Astrocyte of the spinal cord (primary cell): ENCODE measurements around the gene GPR146.

Source experiments
- DNase-seq: peaks from one replicate; pipeline ENCODE4 v3.0.0; 2011; ENCODE audit warnings: low read depth, low spot score
- H3K4me3 ChIP-seq: 2 replicates; pipeline ENCODE4 v1.5.1; 2011; ENCODE audit warnings: low read depth, mild to moderate bottlenecking, low read length, moderate library complexity
- in situ Hi-C: cut with HindIII; loops from 2 replicates; pipeline ENCODE4 v1.10.0; 2017; ENCODE audit warnings: low sequenced_read_pairs
- TF ChIP-seq, protein P1 (sequence below): IDR thresholded peaks from 2 replicates; pipeline ENCODE4 v1.5.1; 2012; ENCODE audit warnings: low read depth, mild to moderate bottlenecking, low read length, inconsistent platforms

GPR146 gene

DNA sequence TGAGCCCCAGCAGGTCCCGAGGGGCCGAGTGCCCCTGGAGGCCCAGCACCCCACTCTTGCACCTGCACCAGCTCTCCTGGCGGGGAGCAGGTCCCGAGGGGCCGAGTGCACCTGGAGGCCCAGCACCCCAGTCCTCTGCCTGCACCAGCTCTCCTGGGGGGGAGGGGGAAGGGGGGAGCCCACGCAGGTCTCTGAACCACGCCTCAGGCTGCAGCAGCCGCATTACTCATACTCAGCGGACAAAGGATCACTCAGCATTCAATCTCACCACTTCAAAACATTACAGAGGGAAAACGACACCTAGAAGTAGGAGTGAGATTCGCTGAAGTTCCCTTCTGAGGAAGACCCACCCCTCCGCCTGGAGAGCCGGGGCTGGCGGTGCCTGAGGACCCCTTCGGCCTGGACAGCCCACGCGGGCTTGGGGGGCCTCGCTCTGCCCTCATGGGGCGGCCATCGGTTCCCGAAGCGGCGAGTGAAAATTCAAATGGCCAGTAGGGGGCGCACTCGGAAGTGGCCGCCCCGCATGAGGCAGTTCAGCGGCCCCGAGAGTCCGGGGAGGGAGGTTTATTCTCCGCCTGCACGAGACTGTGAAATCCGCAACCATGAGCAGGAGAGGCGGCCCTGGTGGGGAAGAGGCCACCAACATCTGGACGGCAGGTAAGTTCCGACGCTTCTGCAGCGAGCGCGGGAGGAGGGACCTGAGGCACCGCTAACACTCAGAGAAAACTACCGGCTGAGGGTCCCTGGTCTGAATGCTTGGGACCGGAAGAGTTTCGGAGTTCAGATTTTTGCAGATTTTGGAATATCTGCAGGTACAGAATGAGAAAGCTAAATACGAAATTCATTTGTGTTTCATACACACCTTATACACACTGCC is 42.5 kb downstream of the GPR146 start:
- TF ChIP-seq, protein P1, sequence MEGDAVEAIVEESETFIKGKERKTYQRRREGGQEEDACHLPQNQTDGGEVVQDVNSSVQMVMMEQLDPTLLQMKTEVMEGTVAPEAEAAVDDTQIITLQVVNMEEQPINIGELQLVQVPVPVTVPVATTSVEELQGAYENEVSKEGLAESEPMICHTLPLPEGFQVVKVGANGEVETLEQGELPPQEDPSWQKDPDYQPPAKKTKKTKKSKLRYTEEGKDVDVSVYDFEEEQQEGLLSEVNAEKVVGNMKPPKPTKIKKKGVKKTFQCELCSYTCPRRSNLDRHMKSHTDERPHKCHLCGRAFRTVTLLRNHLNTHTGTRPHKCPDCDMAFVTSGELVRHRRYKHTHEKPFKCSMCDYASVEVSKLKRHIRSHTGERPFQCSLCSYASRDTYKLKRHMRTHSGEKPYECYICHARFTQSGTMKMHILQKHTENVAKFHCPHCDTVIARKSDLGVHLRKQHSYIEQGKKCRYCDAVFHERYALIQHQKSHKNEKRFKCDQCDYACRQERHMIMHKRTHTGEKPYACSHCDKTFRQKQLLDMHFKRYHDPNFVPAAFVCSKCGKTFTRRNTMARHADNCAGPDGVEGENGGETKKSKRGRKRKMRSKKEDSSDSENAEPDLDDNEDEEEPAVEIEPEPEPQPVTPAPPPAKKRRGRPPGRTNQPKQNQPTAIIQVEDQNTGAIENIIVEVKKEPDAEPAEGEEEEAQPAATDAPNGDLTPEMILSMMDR = peak; percentile 85
- DNase-seq = peak; percentile 52

DNA sequence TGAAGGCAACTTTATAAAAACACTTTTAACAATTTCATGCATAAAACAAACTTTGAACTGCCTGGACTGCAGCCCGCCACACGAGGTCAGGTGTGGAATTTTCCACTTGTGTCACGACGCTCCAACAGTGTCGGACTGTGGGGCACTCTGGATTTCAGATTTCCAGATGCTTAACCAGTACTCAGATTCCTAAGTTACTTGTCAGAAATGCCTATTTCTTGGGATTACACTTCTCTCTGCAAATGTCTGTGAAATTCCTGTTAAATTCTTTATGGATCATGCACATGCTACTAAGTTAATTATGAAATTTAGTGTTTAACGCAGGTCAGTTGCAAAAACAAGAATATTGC is 43.1 kb downstream of the GPR146 start:
- TF ChIP-seq, protein P1 = no peak
- DNase-seq = peak; percentile 17
- in situ Hi-C loops = no loop called here
- H3K4me3 ChIP-seq = peak overlapping the region; percentile 35

More for the DNA sequence above, 42.5 kb downstream of the GPR146 start:
- H3K4me3 ChIP-seq = peak overlapping the region; percentile 35
- in situ Hi-C loops = no loop called here

DNA sequence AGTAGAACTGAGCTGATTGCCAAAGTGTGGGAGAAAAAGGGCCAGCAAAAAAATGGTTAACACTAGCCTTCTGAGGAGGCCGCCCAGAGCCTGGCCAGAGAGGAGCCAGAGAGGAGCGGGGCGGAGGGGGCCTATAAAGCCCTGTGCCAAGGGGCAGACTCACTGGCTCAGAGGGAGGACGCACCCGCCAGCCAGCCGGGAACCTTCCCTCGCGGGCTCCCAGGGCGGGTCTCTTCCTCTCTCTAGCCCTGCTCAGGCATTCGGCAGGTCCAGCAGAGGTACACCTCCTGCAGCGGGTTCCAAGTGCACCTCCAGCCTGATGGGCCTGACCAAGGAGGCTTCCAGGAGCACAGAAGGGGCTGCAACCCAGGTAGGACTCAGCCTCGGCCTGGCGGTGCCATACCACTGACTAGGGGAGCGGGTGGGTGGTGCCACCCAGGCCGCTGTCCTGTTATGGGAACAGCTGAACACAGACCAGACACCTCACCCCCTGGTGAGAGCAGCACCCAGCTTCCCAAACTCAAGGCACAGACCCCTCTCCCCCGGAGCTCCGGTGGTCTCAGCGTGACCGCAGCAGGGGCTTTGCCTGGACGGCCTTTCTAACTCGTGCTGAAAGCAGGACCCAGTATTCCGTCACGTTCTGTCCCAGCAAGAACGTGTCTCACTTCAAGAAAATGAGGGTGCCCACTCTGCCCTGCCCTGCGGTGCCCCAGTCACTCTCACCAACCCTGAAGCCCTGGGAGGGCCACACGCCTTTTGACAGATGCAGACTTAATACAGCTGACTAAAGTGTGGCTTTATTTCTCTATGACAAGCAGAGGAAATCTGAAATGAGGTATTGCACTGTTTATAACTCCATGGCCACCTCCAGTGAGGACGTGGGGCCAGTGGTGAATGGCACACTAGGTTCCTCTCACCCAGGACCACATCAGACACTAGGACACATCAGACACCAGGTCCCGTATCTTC is 43.9 kb downstream of the GPR146 start, which contains the start of gene GPER1:
TSS of gene GPER1 (plus strand) at position 162 of the 969 bp plus-strand sequence. CDS start 3,616 bp downstream, outside the sequence.
- DNase-seq = peak; percentile 39
- in situ Hi-C loops = no loop called here
- H3K4me3 ChIP-seq = peak within 1 kb of the TSS; percentile 35

DNA sequence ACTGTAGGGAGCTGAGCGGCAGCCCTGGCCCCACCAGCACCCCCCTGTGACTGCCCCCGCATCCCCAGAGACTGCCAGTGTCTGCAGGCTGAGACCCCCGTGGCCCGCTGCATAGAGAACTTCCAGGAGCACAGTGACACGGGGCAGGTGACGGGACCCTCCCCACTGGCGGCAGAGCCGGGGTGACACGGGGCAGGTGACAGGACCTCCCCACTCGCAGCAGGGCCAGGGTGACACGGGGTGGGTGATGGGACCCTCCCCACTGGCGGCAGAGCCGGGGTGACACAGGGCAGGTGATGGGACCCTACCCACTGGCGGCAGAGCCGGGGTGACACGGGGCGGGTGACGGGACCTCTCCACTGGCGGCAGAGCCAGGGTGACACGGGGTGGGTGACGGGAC is 45.9 kb downstream of the GPR146 start:
- in situ Hi-C loops = no loop called here

More for the DNA sequence above, 43.9 kb downstream of the GPR146 start, which contains the start of gene GPER1:
- TF ChIP-seq, protein P1 = no peak

DNA sequence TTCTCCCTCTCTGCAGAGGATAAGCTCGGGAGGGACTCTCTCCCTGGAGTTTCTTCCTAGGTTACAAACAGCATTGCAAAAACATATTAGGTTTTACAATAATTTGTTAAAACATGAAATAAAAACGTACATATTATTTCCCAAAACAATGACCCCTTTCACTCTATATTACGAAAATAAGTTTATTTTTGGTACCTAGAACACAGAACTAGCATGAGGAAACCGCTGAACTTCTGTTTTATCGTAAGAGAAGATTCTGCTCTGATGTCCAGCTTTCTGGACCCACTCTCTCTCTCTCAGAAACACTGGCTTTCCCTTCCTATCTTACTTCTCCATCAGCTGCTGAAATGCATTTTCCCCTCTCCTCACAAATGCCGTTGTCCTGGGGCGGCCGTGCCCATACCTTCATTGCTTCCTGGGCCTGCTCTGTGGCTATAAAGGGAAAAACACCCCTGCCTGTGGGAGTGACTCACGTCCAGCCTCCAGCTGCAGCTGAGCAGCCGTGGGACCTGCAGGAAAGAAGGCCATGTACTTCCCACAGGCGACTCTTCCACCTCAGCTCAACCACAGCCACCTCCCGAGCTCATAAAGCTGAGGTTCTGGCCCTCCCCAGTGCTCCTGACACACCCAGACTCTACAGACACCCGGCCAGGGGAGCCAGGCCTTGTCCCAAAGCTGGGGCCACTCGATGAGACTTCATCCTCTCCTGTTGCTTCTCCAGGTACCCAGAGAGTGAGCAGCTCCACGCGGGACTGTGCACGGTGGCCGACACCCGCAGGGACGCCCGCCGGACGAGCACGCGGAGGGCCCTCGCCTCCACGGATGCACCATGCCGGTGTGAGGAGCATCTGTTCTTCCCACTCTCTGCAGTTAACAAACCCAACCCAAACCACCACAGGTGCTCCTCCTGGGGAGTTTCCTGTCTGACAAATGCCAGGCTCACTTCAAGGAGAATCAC is 46.6 kb downstream of the GPR146 start:
- H3K4me3 ChIP-seq = no peak overlapping the region
- in situ Hi-C loops = no loop called here
- TF ChIP-seq, protein P1 = no peak
- peak; percentile 36 for DNase-seq

More for the DNA sequence above, 45.9 kb downstream of the GPR146 start:
- TF ChIP-seq, protein P1 = no peak
- no peak for DNase-seq
- H3K4me3 ChIP-seq = no peak overlapping the region
